ENCODE measurements around the gene TMPRSS2.

DNA sequence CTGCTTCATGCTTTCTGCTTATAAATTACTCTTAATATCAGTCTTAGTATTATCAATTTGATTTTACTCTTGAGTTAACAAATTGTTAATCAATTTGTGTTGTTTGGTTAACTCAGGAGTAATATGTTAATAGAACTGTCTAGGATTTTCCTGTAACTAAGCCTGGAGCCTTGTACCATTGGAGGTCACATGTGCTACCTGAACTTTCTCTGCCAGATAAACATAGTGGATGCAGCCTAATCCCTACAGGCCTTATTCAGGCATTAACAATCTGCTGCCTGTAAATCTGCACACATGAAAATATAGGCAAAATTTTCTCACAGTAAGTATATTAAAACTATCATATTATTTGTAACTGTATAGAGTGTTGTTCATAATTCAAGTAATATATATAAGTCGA, 47.1 kb upstream of the TMPRSS2 start:
- TF ChIP-seq POLR2AphosphoS5 (IDR thresholded peaks at IDR 0.05; ENCODE audit: low read depth, low read length) (no peak), RAD21 (IDR thresholded peaks at IDR 0.05; ENCODE audit: low read depth) (no peak), YY1 (IDR thresholded peaks at IDR 0.05; ENCODE audit: extremely low read depth, insufficient replicate concordance, low read depth, low read length) (no peak), SIN3A (IDR thresholded peaks at IDR 0.05; ENCODE audit: low read depth) (no peak), EZH2 (IDR thresholded peaks at IDR 0.05) (no peak), JUND (IDR thresholded peaks at IDR 0.05) (no peak), CEBPB (IDR thresholded peaks at IDR 0.05; ENCODE audit: low read depth) (no peak), EGR1 (IDR thresholded peaks at IDR 0.05; ENCODE audit: low read depth) (no peak), SRF (IDR thresholded peaks at IDR 0.05; ENCODE audit: low read depth) (no peak)
- TF ChIP-seq, protein P1, sequence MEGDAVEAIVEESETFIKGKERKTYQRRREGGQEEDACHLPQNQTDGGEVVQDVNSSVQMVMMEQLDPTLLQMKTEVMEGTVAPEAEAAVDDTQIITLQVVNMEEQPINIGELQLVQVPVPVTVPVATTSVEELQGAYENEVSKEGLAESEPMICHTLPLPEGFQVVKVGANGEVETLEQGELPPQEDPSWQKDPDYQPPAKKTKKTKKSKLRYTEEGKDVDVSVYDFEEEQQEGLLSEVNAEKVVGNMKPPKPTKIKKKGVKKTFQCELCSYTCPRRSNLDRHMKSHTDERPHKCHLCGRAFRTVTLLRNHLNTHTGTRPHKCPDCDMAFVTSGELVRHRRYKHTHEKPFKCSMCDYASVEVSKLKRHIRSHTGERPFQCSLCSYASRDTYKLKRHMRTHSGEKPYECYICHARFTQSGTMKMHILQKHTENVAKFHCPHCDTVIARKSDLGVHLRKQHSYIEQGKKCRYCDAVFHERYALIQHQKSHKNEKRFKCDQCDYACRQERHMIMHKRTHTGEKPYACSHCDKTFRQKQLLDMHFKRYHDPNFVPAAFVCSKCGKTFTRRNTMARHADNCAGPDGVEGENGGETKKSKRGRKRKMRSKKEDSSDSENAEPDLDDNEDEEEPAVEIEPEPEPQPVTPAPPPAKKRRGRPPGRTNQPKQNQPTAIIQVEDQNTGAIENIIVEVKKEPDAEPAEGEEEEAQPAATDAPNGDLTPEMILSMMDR (IDR thresholded peaks at IDR 0.05 in 2 of 3, conservative IDR thresholded peaks at IDR 0.05 in 1 of 3; ENCODE audit: borderline replicate concordance in 1 of 3, insufficient read depth in 1 of 3, low read depth in 2 of 3, low read length in 2 of 3): no peak
- TF ChIP-seq, protein P2, sequence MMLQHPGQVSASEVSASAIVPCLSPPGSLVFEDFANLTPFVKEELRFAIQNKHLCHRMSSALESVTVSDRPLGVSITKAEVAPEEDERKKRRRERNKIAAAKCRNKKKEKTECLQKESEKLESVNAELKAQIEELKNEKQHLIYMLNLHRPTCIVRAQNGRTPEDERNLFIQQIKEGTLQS (IDR thresholded peaks at IDR 0.05): no peak

All from HCT116 (cell line).